WTC11 (cell line): Measurements from ENCODE around the gene LDLRAD4.

Source experiments
- E2F1 ChIP-seq: sonication (generic); formaldehyde crosslinking; IDR thresholded peaks from 2 replicates; pipeline ENCODE4 v1.8.0; 2022; ENCODE audit warnings: mild to moderate bottlenecking, missing genetic modification reagents
- GABPB1 ChIP-seq: sonication (generic); formaldehyde crosslinking; IDR thresholded peaks from 2 replicates; pipeline ENCODE4 v1.8.1; 2023; ENCODE audit warnings: mild to moderate bottlenecking, missing genetic modification reagents
- SMAD3 ChIP-seq: sonication (generic); formaldehyde crosslinking; IDR thresholded peaks from 2 replicates; pipeline ENCODE4 v1.8.0; 2022; ENCODE audit warnings: missing genetic modification reagents, mild to moderate bottlenecking, borderline replicate concordance
- SP1 ChIP-seq: sonication (generic); formaldehyde crosslinking; conservative IDR thresholded peaks from 2 replicates; pipeline ENCODE4 v1.8.1; 2022; ENCODE audit warnings: missing genetic modification reagents
- ZNF219 ChIP-seq: sonication (generic); formaldehyde crosslinking; IDR thresholded peaks from 2 replicates; pipeline ENCODE4 v1.8.0; 2023; ENCODE audit warnings: missing genetic modification reagents, mild to moderate bottlenecking, borderline replicate concordance
- ZNF232 ChIP-seq: sonication (generic); formaldehyde crosslinking; IDR thresholded peaks from 2 replicates; pipeline ENCODE4 v1.8.0; 2022; ENCODE audit warnings: mild to moderate bottlenecking, missing genetic modification reagents
- ZNF416 ChIP-seq: fragments of 250-450 bp; sonication (Bioruptor Pico); IDR thresholded peaks from 2 replicates; pipeline ENCODE4 v1.9.0; 2021; ENCODE audit warnings: mild to moderate bottlenecking, inconsistent platforms
- TF ChIP-seq, protein P1 (sequence below): fragments of 200-600 bp; IDR thresholded peaks from 2 replicates; pipeline ENCODE4 v1.8.0; 2022; ENCODE audit warnings: antibody characterized with exemption
- TF ChIP-seq, protein P2 (sequence below): sonication (generic); formaldehyde crosslinking; IDR thresholded peaks from 2 replicates; pipeline ENCODE4 v1.8.0; 2022; ENCODE audit warnings: mild to moderate bottlenecking, missing genetic modification reagents

- TF ChIP-seq ZNF232 (no peak), ZNF416 (CRISPR knock-in tag) (no peak), SP1 (CRISPR knock-in tag) (no peak), E2F1 (CRISPR knock-in tag) (no peak), SMAD3 (CRISPR knock-in tag) (no peak), ZNF219 (CRISPR knock-in tag) (no peak), GABPB1 (CRISPR knock-in tag) (no peak)
- TF ChIP-seq, protein P1, sequence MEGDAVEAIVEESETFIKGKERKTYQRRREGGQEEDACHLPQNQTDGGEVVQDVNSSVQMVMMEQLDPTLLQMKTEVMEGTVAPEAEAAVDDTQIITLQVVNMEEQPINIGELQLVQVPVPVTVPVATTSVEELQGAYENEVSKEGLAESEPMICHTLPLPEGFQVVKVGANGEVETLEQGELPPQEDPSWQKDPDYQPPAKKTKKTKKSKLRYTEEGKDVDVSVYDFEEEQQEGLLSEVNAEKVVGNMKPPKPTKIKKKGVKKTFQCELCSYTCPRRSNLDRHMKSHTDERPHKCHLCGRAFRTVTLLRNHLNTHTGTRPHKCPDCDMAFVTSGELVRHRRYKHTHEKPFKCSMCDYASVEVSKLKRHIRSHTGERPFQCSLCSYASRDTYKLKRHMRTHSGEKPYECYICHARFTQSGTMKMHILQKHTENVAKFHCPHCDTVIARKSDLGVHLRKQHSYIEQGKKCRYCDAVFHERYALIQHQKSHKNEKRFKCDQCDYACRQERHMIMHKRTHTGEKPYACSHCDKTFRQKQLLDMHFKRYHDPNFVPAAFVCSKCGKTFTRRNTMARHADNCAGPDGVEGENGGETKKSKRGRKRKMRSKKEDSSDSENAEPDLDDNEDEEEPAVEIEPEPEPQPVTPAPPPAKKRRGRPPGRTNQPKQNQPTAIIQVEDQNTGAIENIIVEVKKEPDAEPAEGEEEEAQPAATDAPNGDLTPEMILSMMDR, result no peak
- TF ChIP-seq, protein P2, sequence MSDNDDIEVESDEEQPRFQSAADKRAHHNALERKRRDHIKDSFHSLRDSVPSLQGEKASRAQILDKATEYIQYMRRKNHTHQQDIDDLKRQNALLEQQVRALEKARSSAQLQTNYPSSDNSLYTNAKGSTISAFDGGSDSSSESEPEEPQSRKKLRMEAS (CRISPR knock-in tag), result no peak
Observed at GRCh38 chr18:13660510-13660909, 441.9 kb downstream of the LDLRAD4 start.
